Hair follicular keratinocyte (primary cell): Measurements from ENCODE around the gene KLHDC7A. TPM values are rescaled to one million over a fixed set of nuclear protein-coding genes. Genes with fewer than 3 reads are reported as not detected.

ENCODE experiments used
- total RNA-seq: library from RNA; depleted of rRNA; stranded (reverse); fragments of >200 nt; gene quantifications from 2 replicates; pipeline ENCODE4 v1.2.3, GENCODE V29; 2015

KLHDC7A gene
- total RNA-seq = not detected in 2 replicates

DNA sequence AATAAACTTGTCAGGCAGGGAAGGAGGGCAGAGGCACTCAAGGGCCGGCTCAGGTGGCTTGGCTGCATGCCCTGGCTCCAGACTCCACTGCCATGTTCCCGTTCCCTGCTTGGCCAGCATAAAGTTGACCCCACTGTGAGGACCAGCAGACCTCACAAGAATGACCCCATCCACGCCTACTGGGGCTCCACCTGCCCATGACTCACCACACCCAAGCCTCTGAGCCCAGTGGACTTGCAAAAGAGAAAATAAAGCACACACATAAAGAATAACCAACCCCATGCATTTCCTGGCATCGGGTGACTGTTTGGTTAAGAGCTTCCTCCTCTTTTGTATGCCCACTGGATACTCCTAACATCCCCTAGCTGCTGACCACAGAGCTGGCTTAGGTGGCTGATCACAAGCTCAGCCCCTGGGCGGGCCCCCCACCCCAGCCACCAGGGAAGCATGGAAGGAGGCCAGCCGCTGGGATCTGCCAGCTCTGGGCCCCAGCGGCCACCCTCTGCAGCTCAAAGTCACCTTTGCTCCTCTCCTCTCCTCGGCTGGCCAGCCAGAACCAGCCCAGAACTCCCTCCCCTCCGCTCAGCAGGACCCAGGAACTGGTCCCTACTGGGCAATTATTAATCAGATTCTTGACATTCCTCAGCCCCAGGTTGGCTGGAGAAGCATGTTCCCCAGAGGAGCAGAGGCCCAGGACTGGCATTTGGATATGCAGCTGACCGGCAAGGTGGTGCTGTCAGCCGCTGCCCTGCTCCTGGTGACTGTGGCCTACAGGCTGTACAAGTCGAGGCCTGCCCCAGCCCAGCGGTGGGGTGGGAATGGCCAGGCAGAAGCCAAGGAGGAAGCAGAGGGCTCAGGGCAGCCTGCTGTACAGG, at the start of gene KLHDC7A:
Gene KLHDC7A (plus strand): TSS at position 616 of the 875 bp plus-strand sequence. CDS start 52 bp downstream, at position 668.

Other genes starting within 250 kb of the KLHDC7A start
- not detected in 2 replicates for gene PAX7, start 149.9 kb downstream of the KLHDC7A start, total RNA-seq